Measurements from ENCODE around the gene PLEKHG4.

- TF ChIP-seq GATA1 (IDR thresholded peaks at IDR 0.05; ENCODE audit: low read depth, low read length), result no peak
- no peak for TF ChIP-seq POLR2A (IDR thresholded peaks at IDR 0.05; ENCODE audit: low read length)
Measured at GRCh38 chr16:67277999-67278772, 1.1 kb upstream of the PLEKHG4 start.
